GM12892 (cell line): ENCODE results near the gene ABCG4.
"Not testable (repeated sequence)": the region's sequence is repeated elsewhere in the genome, so short reads cannot be mapped to it uniquely, and the experiment has no call there.

Experiments used
- DNase-seq: peaks from one replicate; pipeline ENCODE4 v3.0.0; 2011; ENCODE audit not compliant: insufficient read length
- FAIRE-seq: peaks from 2 replicates; lab custom pipeline; 2011; peaks lifted over from hg19 to GRCh38; lab: Jason Lieb, UNC
- POLR2A ChIP-seq: IDR thresholded peaks from 2 replicates; pipeline ENCODE4 v1.6.1; 2011; ENCODE audit warnings: low read depth, low read length, control low read depth
- POLR2AphosphoS5 ChIP-seq: IDR thresholded peaks from 2 replicates; pipeline ENCODE4 v1.6.1; 2011; ENCODE audit warnings: low read depth, low read length, control low read depth
- TAF1 ChIP-seq: IDR thresholded peaks from 2 replicates; pipeline ENCODE4 v1.6.1; 2011; ENCODE audit warnings: low read depth, mild to moderate bottlenecking, control low read depth, low read length, borderline replicate concordance

ABCG4 gene

GRCh38 chr11:119175493-119176077 lies 26.7 kb downstream of the ABCG4 start:
- TF ChIP-seq TAF1 (no peak), POLR2A (no peak), POLR2AphosphoS5 (no peak)
- no peak for FAIRE-seq
- DNase-seq, result no peak

- DNase-seq, result no peak
- no peak for FAIRE-seq
- TF ChIP-seq POLR2AphosphoS5 (no peak), TAF1 (no peak), POLR2A (no peak)
Observed at GRCh38 chr11:119178166-119178680, 29.4 kb downstream of the ABCG4 start.

- FAIRE-seq (no peak), DNase-seq (no peak)
- TF ChIP-seq POLR2AphosphoS5 (no peak), POLR2A (no peak)
Observed at GRCh38 chr11:119179342-119179741, 30.5 kb downstream of the ABCG4 start.

- DNase-seq (no peak), FAIRE-seq (no peak)
- TF ChIP-seq POLR2A (no peak), TAF1 (no peak)
Observed at GRCh38 chr11:119179983-119180382, 31.1 kb downstream of the ABCG4 start.

- TF ChIP-seq POLR2A (no peak), POLR2AphosphoS5 (no peak), TAF1 (no peak)
- DNase-seq, result no peak
- no peak for FAIRE-seq
Observed at GRCh38 chr11:119180729-119181676, 32.2 kb downstream of the ABCG4 start.

- DNase-seq (no peak), FAIRE-seq (no peak)
- no peak for TF ChIP-seq POLR2AphosphoS5
- TF ChIP-seq TAF1, result no peak
- TF ChIP-seq POLR2A, result no peak
Observed at GRCh38 chr11:119181677-119182412, 33.0 kb downstream of the ABCG4 start.

- DNase-seq, FAIRE-seq: not testable (repeated sequence)
Observed at GRCh38 chr11:119184399-119184798, 35.5 kb downstream of the ABCG4 start.

- TF ChIP-seq TAF1 (no peak), POLR2A (no peak), POLR2AphosphoS5 (no peak)
- no peak for DNase-seq
- no peak for FAIRE-seq
Observed at GRCh38 chr11:119185981-119186634, 37.3 kb downstream of the ABCG4 start.

GRCh38 chr11:119187123-119187892 lies 38.5 kb downstream of the ABCG4 start:
- FAIRE-seq (no peak), DNase-seq (no peak)
- no peak for TF ChIP-seq POLR2AphosphoS5
- no peak for TF ChIP-seq TAF1
- TF ChIP-seq POLR2A, result no peak

- no peak for DNase-seq
- TF ChIP-seq POLR2AphosphoS5 (no peak), TAF1 (no peak), POLR2A (no peak)
- no peak for FAIRE-seq
Observed at GRCh38 chr11:119188067-119188466, 39.2 kb downstream of the ABCG4 start.

- DNase-seq, result no peak
- TF ChIP-seq TAF1 (no peak), POLR2AphosphoS5 (no peak), POLR2A (no peak)
- FAIRE-seq, result no peak
Observed at GRCh38 chr11:119188887-119189286, 40.0 kb downstream of the ABCG4 start.
